Colonic mucosa (tissue), 4 donors: Measurements from ENCODE around the gene VAMP2. TPM values are rescaled to one million over a fixed set of nuclear protein-coding genes. Genes with fewer than 3 reads are reported as not detected.

ENCODE experiments used
- DNase-seq: peaks from one replicate; pipeline ENCODE4 v3.0.0-alpha.2; 2020
- H3K27ac ChIP-seq: fragments of 200-600 bp; one replicate; pipeline ENCODE4 v1.8.0; 2021
- H3K27me3 ChIP-seq: fragments of 200-600 bp; one replicate; pipeline ENCODE4 v1.8.0; 2021
- H3K36me3 ChIP-seq: fragments of 200-600 bp; one replicate; pipeline ENCODE4 v1.8.0; 2021
- H3K4me1 ChIP-seq: fragments of 200-600 bp; one replicate; pipeline ENCODE4 v1.8.0; 2021; ENCODE audit warnings: mild to moderate bottlenecking
- H3K4me3 ChIP-seq: fragments of 200-600 bp; one replicate; pipeline ENCODE4 v1.8.0; 2021
- H3K9ac ChIP-seq, 2 donors: one replicate each; pipeline ENCODE4 v1.7.0; 2013; ENCODE audit warnings: control low read depth in 2 of 2, low read depth in 2 of 2, low read length in 2 of 2
- H3K9me3 ChIP-seq: fragments of 200-600 bp; one replicate; pipeline ENCODE4 v1.8.0; 2021
- CTCF ChIP-seq: fragments of 200-600 bp; IDR thresholded peaks from one replicate; pipeline ENCODE4 v1.8.0; 2022; ENCODE audit warnings: antibody characterized with exemption, mild to moderate bottlenecking
- intact Hi-C: fragments of 100-400 bp; cut with DNase I; formaldehyde crosslinking; loops from one replicate; pipeline ENCODE4 v1.14.1; 2022
- total RNA-seq, 2 donors: library from RNA; stranded (reverse); fragmentation: NEBNext Ultra II Directional in 1 of 2; extraction: Animal tissue kit (Norgen Biotek cat#: 25700) in 1 of 2; gene quantifications; one replicate each; pipeline ENCODE4 v1.2.1, GENCODE V29; 2021
- donor health status: healthy.
- donor health status: DM: no; HTN: no; CAD: no.
- donor health status: DM: no; HTN: no; CAD: no.

VAMP2 gene
- total RNA-seq, 2 donors from 2014 or later, result 34.0 to 38.8 TPM

- no peak for TF ChIP-seq CTCF
- Histone ChIP-seq H3K36me3 (peaks cover 11% of the 10 kb centered on the region), H3K9ac (peak overlapping the region; percentile 66 to 100), H3K27me3 (no peaks in the 10 kb centered on the region), H3K27ac (peak overlapping the region; percentile 93), H3K9me3 (no peaks in the 10 kb centered on the region), H3K4me1 (peaks cover 21% of the 10 kb centered on the region), H3K4me3 (no peak overlapping the region)
- no peak for DNase-seq
- intact Hi-C loops, result no loop called here
These were observed 9.7 kb downstream of the VAMP2 start for GRCh38 chr17:8153031-8153451.

GRCh38 chr17:8152112-8152775 is 10.5 kb downstream of the VAMP2 start, which contains the start of gene PER1:
PER1 (minus strand) TSS chr17:8152404; CDS start chr17:8150706, 1,698 bp downstream.
- peaks cover 18% of the 10 kb centered on the region for H3K36me3 ChIP-seq
- H3K9ac ChIP-seq, result peak within 1 kb of the TSS; percentile 93 to 100
- H3K4me3 ChIP-seq, result peak within 1 kb of the TSS; percentile 55
- TF ChIP-seq CTCF, result no peak
- no peaks in the 10 kb centered on the region for H3K27me3 ChIP-seq
- H3K9me3 ChIP-seq, result no peaks in the 10 kb centered on the region
- intact Hi-C loops, result no loop called here
- peak; percentile 97 for DNase-seq
- H3K4me1 ChIP-seq, result peaks cover 21% of the 10 kb centered on the region
- H3K27ac ChIP-seq, result peak within 1 kb of the TSS; percentile 93

GRCh38 chr17:8151641-8152111 is 11.1 kb downstream of the VAMP2 start:
- peak overlapping the region; percentile 93 to 100 for H3K9ac ChIP-seq
- no peaks in the 10 kb centered on the region for H3K27me3 ChIP-seq
- H3K4me1 ChIP-seq, result peaks cover 21% of the 10 kb centered on the region
- peaks cover 24% of the 10 kb centered on the region for H3K36me3 ChIP-seq
- peak; percentile 80 for DNase-seq
- intact Hi-C loops, result no loop called here
- no peaks in the 10 kb centered on the region for H3K9me3 ChIP-seq
- peak overlapping the region; percentile 93 for H3K27ac ChIP-seq
- H3K4me3 ChIP-seq, result peak overlapping the region; percentile 55
- no peak for TF ChIP-seq CTCF

- H3K9ac ChIP-seq, result peak overlapping the region; percentile 93 to 100
- H3K9me3 ChIP-seq, result no peaks in the 10 kb centered on the region
- H3K36me3 ChIP-seq, result peaks cover 29% of the 10 kb centered on the region
- DNase-seq, result peak; percentile 87
- H3K27ac ChIP-seq, result peak overlapping the region; percentile 93
- peak overlapping the region; percentile 55 for H3K4me3 ChIP-seq
- no peak for TF ChIP-seq CTCF
- H3K27me3 ChIP-seq, result no peaks in the 10 kb centered on the region
- H3K4me1 ChIP-seq, result peaks cover 21% of the 10 kb centered on the region
- intact Hi-C loops, result no loop called here
These were observed 11.6 kb downstream of the VAMP2 start for GRCh38 chr17:8151120-8151640.

- peaks cover 30% of the 10 kb centered on the region for H3K36me3 ChIP-seq
- DNase-seq, result no peak
- no peak for TF ChIP-seq CTCF
- H3K4me3 ChIP-seq, result peak overlapping the region; percentile 55
- no peaks in the 10 kb centered on the region for H3K27me3 ChIP-seq
- peaks cover 21% of the 10 kb centered on the region for H3K4me1 ChIP-seq
- intact Hi-C loops, result no loop called here
- peak overlapping the region; percentile 54 to 100 for H3K9ac ChIP-seq
- H3K9me3 ChIP-seq, result no peaks in the 10 kb centered on the region
- H3K27ac ChIP-seq, result peak overlapping the region; percentile 93
These were observed 12.3 kb downstream of the VAMP2 start for GRCh38 chr17:8150194-8151119.
